ENCODE results near the gene METTL5.
"Not testable (repeated sequence)": the region's sequence is repeated elsewhere in the genome, so short reads cannot be mapped to it uniquely, and the experiment has no call there.

Gene METTL5

DNA sequence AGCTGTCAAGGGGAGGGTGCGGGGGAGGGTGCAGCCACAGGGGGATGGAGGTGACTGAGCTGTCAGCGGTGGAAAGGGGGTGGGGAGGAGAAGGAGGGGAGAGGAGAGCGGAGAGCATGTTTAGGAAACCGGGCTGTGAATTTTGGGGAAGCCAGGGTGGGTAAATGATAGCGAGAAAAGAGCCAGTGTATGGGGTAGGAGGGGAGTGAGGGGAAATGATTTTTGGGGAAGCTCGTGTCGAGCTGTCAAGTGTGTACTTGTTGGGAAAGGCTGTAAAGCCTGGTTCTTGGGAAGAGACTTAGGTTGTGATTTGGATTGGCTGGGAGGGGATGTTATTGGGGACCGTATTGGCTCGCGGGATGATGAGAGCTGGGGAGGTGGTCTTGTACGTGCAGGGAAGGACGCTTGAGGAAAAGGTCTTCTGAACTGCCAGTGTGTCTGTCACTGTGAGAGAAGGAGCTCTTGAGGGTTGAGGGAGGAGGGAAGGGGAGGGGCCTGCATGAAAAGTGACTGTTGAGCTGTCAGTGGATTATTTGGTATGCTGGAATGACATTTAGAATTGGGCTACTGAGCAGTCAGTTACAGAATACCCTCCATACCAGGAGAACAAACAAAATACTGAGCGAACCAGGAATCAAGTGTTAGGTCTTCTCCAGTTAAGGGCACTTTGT is 3.6 kb upstream of the METTL5 start:
- DNase-seq (ENCODE audit: low read depth), result no peak

DNA sequence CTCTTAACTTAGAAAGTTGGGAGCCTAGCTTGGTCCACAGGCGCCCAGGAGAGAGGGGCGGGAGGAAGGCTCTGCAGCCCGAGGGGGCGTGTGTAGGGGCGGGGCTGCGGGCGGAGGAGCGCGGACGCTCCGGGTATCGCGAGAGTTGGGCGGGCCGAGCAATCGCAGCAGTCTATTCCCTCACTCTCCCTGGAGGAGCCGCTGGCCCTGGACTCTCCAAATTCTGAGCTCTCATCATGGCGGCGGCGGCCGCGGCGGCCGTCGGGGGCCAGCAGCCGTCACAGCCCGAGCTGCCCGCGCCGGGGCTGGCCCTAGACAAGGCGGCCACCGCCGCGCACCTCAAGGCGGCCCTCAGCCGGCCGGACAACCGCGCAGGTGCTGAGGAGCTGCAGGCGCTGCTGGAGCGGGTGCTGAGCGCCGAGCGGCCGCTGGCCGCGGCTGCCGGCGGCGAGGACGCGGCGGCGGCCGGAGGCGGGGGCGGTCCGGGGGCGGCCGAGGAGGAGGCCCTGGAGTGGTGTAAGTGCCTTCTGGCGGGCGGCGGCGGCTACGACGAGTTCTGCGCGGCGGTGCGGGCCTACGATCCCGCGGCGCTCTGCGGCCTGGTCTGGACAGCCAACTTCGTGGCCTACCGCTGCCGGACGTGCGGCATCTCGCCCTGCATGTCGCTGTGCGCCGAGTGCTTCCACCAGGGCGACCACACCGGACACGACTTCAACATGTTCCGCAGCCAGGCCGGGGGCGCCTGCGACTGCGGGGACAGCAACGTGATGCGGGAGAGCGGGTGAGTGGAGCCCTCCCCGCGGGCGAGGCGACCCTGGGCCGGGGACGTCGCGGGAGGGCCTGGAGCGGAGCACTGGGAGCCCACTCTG is 2.8 kb upstream of the METTL5 start, which contains the start of gene UBR3:
TSS of gene UBR3 (plus strand) at position 183 of the 869 bp plus-strand sequence. CDS start at position 237, 54 bp downstream.
- peak; percentile 80 for DNase-seq (ENCODE audit: low read depth)

DNA sequence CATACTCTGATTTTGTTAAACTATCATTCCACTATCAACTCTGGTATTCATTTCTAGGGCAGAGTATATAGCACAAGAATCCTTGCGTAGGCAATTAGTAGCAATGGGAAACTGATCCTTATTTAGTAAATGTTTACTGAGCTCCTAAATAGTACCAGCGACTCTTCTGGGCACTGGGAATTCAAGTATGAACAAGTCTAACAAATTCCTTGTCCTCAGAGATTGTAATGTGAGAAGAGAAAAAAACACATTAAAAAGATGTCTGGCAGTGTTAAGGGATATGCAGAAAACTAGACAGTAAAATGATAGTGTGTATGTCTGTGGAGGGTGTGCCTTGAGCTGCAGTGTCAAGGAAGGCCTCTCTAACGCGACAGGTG is 721 bp downstream of the METTL5 start:
- no peak for DNase-seq (ENCODE audit: low read depth)

DNA sequence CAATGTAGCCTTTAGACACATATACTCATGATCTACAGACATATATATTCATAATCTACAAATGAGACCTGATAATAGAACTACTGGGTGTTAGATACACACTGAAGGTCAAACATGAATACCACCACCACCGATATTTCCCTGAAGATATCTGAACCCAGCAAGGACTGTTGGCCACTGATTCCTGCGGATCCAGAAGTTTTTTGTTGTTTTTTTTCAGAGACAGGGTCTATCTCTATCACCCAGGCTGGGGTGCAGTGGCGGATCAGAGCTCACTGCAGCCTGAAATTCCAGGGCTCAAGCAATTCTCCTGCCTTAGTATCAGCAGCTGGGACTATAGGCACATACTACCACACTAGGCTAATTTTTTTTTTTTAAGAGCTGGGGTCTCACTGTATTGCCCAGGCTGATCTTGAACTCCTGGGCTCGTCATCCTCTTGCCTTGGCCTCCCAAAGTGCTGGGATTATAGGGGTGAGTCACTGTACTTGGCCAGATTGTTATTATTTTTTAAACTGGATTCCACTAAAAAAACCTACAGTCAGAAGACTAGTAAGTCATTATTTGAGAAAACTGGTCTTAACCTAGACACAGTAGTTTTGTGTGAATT is 1.8 kb downstream of the METTL5 start:
- DNase-seq (ENCODE audit: low read depth), result no peak

- no peak for DNase-seq (ENCODE audit: low read depth)
Observed at GRCh38 chr2:169822036-169822435, 2.7 kb downstream of the METTL5 start.

DNA sequence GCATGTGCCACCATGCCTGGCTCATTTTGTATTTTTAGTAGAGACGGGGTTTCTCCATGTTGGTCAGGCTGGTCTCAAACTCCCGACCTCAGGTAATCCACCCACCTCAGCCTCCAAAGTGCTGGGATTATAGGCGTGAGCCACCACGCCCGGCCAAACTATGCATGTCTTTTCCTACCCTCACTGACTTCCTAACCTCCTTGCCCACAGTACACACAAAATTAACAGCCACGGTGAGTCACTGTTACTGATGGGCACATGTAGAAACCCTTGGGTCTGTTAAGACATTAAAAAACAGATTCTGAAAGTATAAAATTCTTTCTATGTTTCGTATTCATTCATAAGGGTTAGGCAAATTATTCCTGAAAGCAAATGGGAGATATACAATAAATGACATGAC is 4.6 kb downstream of the METTL5 start:
- not testable (repeated sequence) for DNase-seq (ENCODE audit: low read depth)

DNA sequence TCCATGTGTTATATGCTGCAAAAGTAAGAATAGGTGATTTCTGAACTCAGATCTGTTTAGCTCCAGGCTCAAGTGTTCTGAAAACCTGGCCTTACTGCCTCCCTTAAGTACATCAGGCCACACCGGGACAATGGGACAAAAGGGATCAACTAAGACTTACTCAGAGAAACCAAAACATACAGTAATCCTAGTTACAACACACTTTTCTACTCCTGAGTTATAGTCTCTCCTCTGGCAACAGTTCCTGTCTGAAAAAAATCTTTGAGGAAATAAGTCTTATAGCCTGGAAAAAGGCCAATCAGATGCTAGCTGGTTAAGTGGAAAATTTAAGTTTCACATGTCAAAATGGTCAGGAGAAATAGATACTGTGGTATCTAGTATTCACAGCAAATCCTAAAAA is 5.6 kb downstream of the METTL5 start:
- DNase-seq (ENCODE audit: low read depth), result no peak

DNA sequence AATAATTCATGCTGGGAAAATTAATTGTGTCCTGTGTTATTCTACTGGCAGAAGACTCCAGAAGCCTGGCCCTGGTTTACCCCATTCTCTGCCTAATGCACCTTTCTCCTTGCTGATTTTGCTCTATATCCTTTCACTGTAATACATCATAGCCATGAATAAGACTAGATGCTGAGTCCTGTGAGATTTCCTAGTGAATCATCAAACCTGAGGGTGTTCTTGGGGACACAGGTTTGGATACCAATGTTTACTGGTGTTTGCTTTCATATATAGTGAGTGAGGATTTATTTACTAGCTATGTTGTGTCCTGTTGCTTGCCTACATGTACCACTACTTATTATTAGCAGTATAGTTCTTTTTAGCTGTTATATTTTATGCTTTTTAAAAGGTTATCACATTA is 6.5 kb downstream of the METTL5 start:
- no peak for DNase-seq (ENCODE audit: low read depth)

DNA sequence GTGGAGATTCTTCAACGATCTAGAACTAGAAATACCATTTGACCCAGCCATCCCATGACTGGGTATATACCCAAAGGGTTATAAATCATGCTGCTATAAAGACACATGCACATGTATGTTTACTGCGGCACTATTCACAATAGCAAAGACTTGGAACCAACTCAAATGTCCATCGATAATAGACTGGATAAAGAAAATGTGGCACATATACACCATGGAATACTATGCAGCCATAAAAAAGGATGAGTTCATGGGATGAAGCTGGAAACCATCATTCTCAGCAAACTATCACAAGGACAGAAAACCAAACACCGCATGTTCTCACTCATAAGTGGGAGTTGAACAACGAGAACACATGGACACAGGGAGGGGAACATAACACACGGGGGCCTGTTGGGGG is 7.3 kb downstream of the METTL5 start:
- DNase-seq (ENCODE audit: low read depth), result not testable (repeated sequence)

GRCh38 chr2:169816961-169817360 is 7.7 kb downstream of the METTL5 start:
- DNase-seq (ENCODE audit: low read depth), result not testable (repeated sequence)

GRCh38 chr2:169815849-169816248 is 8.9 kb downstream of the METTL5 start:
- no peak for DNase-seq (ENCODE audit: low read depth)

- no peak for DNase-seq (ENCODE audit: low read depth)
Observed at GRCh38 chr2:169808221-169808620, 16.5 kb downstream of the METTL5 start.

DNA sequence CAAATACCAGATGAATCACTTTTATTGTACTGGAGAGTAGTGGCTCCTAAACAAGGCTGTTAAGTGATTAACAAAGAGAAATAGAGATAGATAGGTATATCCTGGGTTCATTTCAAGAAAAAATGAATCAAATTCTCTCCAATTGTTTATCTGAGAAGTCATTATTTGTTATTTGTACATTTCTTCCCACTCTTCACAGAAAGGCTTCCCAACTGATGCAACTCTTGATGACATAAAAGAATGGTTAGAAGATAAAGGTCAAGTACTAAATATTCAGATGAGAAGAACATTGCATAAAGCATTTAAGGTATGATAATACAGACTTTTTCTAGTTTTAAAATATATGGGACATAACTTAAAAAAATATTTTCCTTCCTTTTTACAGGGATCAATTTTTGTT is 18.1 kb downstream of the METTL5 start:
- DNase-seq (ENCODE audit: low read depth), result no peak

DNA sequence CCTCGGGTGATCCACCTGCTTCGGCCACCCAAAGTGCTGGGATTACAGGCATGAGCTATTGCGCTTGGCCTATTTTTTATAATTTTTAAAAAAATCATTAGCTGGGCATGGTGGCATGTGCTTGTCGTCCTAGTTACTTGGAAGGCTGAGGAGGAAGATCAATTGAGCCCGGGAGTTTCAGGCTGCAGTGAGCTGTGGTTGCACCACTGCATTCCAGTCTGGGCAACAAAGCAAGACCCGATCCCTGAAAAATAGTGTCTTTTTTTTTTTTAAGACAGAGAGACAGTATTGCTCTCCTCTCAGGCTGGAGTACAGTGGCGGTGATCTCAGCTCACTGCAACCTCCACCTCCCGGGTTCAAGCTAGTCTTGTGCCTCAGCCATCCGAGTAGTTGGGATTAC is 21.2 kb downstream of the METTL5 start:
- no peak for DNase-seq (ENCODE audit: low read depth)

- peak; percentile 89 for DNase-seq (ENCODE audit: low read depth)
Observed at GRCh38 chr2:169798718-169799592, 25.8 kb downstream of the METTL5 start, which contains the start of gene SSB. SSB (plus strand) TSS chr2:169798871; CDS start chr2:169800961, 2,090 bp downstream.

DNA sequence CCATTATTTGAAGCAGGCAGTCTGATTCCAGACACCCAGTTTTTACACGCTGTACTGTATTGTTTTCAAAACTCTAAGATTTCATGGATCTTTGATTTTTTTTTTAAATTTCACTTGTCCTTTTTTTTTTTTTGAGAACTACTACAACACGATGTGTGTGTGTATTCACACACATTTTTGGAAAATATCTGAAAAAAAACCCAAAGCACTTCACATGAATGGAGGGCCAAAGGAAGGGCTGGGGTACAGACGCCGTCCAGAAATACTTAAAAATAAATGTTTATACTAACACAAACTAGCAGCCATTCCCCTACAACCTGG is 26.3 kb downstream of the METTL5 start:
- DNase-seq (ENCODE audit: low read depth), result no peak

- no peak for DNase-seq (ENCODE audit: low read depth)
Observed at GRCh38 chr2:169797601-169798000, 27.1 kb downstream of the METTL5 start.

DNA sequence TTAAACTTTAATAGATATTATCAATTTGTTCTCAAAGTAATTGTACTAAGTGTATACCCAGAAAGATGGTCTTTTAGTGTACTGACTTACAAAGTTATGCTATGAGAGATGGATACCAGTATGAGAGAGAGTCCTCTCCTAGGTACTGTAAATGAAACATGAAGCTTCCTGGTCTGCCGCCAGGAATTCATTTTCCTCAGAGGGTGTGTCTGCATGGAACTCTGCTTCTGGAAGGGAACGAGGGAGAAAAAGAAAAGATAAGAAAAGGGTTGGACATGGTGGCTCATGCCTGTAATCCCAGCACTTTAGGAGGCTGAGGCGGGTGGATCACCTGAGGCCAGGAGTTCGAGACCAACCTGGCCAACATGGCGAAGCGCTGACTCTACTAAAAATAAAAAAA is 28.3 kb downstream of the METTL5 start:
- no peak for DNase-seq (ENCODE audit: low read depth)

- DNase-seq (ENCODE audit: low read depth), result no peak
Observed at GRCh38 chr2:169795181-169795580, 29.5 kb downstream of the METTL5 start.

GRCh38 chr2:169790581-169790980 is 34.1 kb downstream of the METTL5 start:
- DNase-seq (ENCODE audit: low read depth), result no peak

- no peak for DNase-seq (ENCODE audit: low read depth)
Observed at GRCh38 chr2:169782513-169782912, 42.2 kb downstream of the METTL5 start.

Measured in stimulated activated CD8-positive, alpha-beta memory T cell treated with anti-CD3 and anti-CD28 coated beads, Interleukin-12 subunit alpha, Interleukin-12 subunit beta, amount 100 ng/mL, for 1 hour (primary cell).